Measurements from ENCODE around the gene CPLANE2. TPM values are rescaled to one million over a fixed set of nuclear protein-coding genes. Genes with fewer than 3 reads are reported as not detected.

Gene CPLANE2
- total RNA-seq, 1 experiment from 2014 or later: 5.0 TPM

GRCh38 chr1:16199700-16200099 is 37.3 kb downstream of the CPLANE2 start (continued):
- TF ChIP-seq ZNF281 (CRISPR knock-in tag; IDR thresholded peaks at IDR 0.05) (no peak), MYBL2 (CRISPR knock-in tag; IDR thresholded peaks at IDR 0.05) (no peak), RELA (CRISPR knock-in tag; IDR thresholded peaks at IDR 0.05; ENCODE audit: borderline replicate concordance) (no peak), SP1 (CRISPR knock-in tag; conservative IDR thresholded peaks at IDR 0.05) (no peak), ZNF317 (CRISPR knock-in tag; IDR thresholded peaks at IDR 0.05; ENCODE audit: borderline replicate concordance, low read depth) (no peak)

- ChIA-PET POLR2A (no interaction called here), CTCF (interaction anchor here (1.1 to 1.5 kb wide), 2 partner anchors 46 to 120 kb away, joined by 3 to 6 read pairs; no protein-coding TSS in a partner anchor)
- no peak overlapping the region for H3K27ac Mint-ChIP-seq
- no peak overlapping the region for H3K4me3 Mint-ChIP-seq
- peaks cover 22% of the 10 kb centered on the region for H3K36me3 Mint-ChIP-seq
- H3K9me3 Mint-ChIP-seq: no peaks in the 10 kb centered on the region
- TF ChIP-seq SMAD3 (CRISPR knock-in tag; IDR thresholded peaks at IDR 0.05; ENCODE audit: borderline replicate concordance) (no peak), ARID4B (CRISPR knock-in tag; IDR thresholded peaks at IDR 0.05; ENCODE audit: borderline replicate concordance) (no peak), ATF2 (CRISPR knock-in tag; IDR thresholded peaks at IDR 0.05; ENCODE audit: borderline replicate concordance, low read depth) (no peak), JAZF1 (CRISPR knock-in tag; IDR thresholded peaks at IDR 0.05) (no peak), ATF1 (CRISPR knock-in tag; IDR thresholded peaks at IDR 0.05) (no peak), ZNF219 (CRISPR knock-in tag; IDR thresholded peaks at IDR 0.05; ENCODE audit: borderline replicate concordance) (no peak), IRF2 (CRISPR knock-in tag; IDR thresholded peaks at IDR 0.05; ENCODE audit: borderline replicate concordance, low read depth) (no peak), NR3C1 (CRISPR knock-in tag; conservative IDR thresholded peaks at IDR 0.05; ENCODE audit: low read depth) (no peak)
- no peaks in the 10 kb centered on the region for H3K4me1 Mint-ChIP-seq
- DNase-seq (ENCODE audit: low spot score) (no peak), ATAC-seq (no peak)
- H3K27me3 Mint-ChIP-seq (ENCODE audit: low read depth): no peaks in the 10 kb centered on the region
These were observed 37.9 kb downstream of the CPLANE2 start for GRCh38 chr1:16199157-16199501.

GRCh38 chr1:16198444-16199156 is 38.4 kb downstream of the CPLANE2 start:
- H3K4me1 Mint-ChIP-seq: no peaks in the 10 kb centered on the region
- no peaks in the 10 kb centered on the region for H3K9me3 Mint-ChIP-seq
- H3K27me3 Mint-ChIP-seq (ENCODE audit: low read depth): no peaks in the 10 kb centered on the region
- H3K4me3 Mint-ChIP-seq: no peak overlapping the region
- no peak for ATAC-seq
- POLR2A ChIA-PET: no interaction called here
- no peak overlapping the region for H3K27ac Mint-ChIP-seq
- H3K36me3 Mint-ChIP-seq: peaks cover 18% of the 10 kb centered on the region
- TF ChIP-seq NR3C1 (CRISPR knock-in tag; conservative IDR thresholded peaks at IDR 0.05; ENCODE audit: low read depth) (no peak), TEAD4 (CRISPR knock-in tag; IDR thresholded peaks at IDR 0.05) (no peak), MYBL2 (CRISPR knock-in tag; IDR thresholded peaks at IDR 0.05) (no peak), MLX (CRISPR knock-in tag; IDR thresholded peaks at IDR 0.05) (no peak), GTF2I (CRISPR knock-in tag; conservative IDR thresholded peaks at IDR 0.05) (no peak), OVOL2 (CRISPR knock-in tag; IDR thresholded peaks at IDR 0.05; ENCODE audit: borderline replicate concordance) (no peak), ZNF416 (CRISPR knock-in tag; IDR thresholded peaks at IDR 0.05) (no peak), ZNF671 (CRISPR knock-in tag; IDR thresholded peaks at IDR 0.05) (no peak), GABPB1 (CRISPR knock-in tag; IDR thresholded peaks at IDR 0.05) (no peak), SMAD4 (CRISPR knock-in tag; IDR thresholded peaks at IDR 0.05) (no peak)
- CTCF ChIA-PET: interaction anchor here (1.1 kb wide), 1 partner anchor 120 kb away, joined by 3 read pairs; no protein-coding TSS in a partner anchor
- no peak for DNase-seq (ENCODE audit: low spot score)

Data from WTC11 (cell line).